MV-4-11 (cell line): ENCODE data around the gene PREX1.

Experiments
- DNase-seq: peaks from one replicate; lab custom pipeline; 2025; lab: John Stamatoyannopoulos, UW

The PREX1 gene

DNA sequence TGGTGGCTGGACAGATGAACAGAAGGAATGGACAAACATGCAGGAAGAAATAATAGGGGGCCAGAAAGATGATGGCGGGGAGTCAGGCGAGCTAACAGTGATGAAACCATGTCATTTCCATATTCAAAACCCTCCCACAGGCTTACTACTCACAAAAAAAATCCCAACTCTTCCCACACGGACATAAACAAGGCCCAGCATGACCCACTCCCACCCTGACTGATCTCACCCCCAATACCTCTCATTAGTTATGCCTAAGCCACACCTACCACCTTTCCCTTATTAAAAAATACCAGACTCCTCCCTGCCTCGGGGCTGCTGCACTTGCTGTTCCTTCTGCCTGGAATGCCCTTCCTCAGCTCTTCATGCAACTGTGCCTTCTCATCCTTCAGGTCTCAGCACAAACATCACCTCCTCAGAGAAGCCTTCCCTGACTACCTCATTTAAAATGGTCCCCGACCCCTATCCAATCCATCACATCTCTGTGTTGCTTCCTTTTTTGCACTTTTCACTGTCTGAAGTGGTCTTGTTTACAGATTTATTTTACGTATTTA lies 145.8 kb downstream of the PREX1 start:
- no peak for DNase-seq

DNA sequence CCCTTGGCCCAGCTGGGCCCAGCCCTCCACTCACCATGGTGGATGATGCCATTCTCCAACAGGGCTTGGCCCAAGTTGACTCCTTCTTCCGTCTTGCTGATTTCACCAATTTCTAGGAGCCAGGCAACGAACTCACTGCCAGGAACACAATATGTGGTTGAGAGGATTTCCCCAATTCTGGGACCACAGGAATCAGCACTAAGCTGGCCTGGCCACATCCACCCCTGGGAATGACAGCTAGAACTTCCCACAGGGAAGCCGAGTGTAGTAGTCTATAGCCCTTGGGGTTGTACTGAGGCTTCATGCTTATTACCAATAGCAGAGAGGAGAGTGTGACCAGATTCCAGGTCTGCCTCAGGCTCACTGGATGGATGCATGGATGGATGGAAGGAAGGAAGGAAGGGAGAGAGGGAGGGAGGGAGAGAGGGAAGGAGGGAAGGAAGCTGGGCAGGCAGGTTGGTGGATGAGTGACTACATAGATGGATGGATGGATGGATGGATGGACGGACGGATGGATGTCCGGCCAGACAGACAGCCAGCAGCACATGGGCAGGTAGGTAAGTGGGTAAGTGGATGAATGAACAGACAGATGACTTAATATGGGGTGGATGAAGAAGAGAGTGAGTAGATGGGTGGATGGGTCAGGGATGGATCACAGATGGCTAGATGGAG lies 146.5 kb downstream of the PREX1 start:
- DNase-seq = no peak

DNA sequence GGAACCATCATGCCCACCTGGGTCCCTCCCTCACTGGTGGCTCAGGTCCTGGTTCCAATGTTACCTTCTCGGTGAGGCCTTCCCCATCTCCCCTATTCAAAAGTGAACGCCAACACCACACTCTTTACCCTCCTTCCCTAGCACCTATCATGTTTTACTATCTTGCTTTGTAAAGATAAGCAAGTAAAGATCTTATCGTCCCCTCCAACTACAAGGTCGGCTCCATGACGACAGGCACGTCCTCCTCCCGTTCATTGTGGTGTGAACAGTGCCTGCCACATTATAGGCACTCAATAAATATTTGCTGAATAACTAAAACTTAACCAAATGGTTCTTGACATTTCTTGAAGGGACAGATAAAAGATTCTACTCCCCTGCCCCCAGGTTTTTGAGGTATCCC lies 147.1 kb downstream of the PREX1 start:
- no peak for DNase-seq

DNA sequence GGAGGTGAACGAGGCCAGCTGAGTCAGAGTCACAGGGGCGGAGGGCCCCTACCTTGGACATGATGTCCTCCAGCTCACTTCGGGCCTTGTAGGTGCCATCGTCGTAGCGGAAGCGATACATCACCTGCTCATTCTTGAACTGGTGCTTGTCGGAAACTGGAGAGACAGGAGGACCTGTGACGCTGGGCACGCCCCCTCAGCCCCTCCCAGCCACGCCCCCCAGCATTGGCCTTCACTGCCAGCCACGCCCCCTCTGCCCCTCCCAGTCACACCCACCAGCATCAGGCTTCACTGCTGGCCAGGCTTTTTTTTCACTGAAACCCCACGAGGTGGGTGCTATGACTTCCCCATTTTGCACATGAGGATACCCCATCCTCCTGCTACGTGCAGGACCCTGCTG lies 148.2 kb downstream of the PREX1 start:
- DNase-seq = no peak

DNA sequence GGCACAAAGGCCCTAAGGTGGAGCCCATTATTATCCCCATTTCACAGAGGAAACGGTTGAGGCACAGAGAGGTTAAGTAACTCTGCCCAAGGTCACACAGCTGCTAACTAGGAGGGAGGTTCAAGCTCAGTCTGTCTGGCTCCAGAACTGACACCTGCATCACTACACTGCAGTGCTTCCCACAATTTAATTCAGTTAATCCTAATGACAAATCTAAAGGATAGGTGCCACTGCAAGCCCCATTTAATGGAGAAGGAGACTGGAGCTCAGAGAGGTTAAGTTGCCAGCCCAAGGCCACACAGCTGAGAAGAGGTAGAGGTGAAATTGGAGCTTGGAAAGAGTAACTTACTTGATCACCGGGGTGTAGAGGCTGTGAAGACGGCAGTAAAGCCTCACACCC lies 148.8 kb downstream of the PREX1 start:
- DNase-seq = no peak

DNA sequence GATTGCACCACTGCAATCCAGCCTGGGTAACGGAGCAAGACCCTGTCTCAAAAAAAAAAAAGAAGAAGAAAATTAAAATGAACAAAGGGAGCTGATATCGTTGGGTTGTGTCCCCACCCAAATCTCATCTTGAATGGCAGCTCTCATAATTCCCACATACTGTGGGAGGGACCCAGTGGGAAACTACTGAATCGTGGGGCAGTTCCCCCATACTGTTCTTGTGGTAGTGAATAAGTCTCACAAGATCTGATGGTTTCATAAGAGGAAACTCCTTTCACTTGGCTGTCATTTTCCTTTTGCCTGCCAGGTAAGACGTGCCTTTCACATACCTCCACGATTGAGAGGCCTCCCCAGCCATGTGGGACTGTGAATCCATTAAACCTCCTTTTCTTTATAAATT lies 149.4 kb downstream of the PREX1 start:
- no peak for DNase-seq

DNA sequence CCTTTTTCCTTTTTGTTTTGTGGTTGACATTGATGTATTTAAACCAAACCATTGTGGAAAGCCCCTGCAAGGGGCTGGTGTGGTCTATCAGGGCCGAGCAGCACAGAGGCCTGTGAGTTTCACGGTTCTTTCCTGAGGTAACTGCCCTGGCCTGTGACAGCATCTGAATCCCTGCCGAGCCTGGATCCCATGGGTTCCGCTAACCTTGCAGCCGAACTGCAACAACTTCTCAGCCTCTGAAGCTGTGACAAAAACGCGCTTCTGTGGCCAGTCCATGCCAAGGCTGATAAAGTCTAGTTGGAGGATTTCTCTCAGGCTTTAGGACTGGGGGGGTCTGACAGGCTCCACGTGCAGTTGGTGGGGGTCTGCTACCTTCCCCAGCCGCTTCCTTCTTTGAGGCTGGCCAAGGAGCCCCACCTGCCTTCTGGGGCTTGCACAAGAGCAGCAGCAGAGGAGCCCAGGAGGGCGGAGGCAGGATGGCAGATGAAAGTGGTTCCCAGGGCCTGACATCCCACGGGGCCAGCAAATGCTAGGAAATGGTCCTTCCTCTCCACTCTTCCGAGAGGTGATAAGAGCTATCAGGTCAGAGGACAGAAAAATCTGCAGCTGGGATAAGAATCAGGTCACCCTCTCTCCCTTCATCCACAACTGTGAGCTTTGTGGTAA lies 150.9 kb downstream of the PREX1 start:
- no peak for DNase-seq

DNA sequence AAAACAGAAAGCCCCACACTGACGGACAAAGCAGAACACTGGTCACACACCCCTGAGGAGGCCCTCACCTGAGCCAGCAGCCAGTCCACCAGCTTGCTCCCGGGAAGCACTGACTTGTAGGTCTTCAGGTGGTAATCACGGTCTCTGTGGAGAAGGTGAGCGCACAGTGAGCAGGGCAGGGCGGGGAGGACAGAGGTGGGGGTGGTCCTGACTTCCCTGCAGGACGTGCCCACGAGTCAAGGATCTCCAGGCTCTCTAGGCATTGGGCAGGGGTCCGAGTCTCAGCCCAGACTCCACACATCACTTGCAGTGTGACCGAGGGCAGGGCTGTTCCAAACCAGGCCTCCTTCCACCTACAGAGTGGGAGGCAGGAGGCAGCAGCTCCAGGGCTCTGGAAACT lies 151.7 kb downstream of the PREX1 start:
- no peak for DNase-seq

DNA sequence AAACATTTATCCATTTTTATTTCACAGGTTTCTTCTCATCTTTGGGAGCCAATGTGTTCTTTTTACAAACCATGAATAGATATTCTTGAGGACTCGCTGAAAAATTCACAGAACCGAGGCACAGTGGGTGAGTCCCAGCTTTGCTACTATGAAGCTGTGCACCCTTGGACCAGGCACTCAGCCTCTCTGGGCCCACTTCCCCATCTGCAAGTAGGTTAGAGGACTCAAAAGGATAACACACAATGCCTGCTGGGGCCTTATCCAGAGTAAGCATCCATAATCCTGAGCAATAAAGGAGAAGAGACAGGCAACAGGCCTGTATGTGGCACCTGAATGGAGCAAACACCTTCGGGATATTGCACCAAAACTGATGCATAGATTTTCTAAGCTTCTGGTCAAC lies 153.3 kb downstream of the PREX1 start:
- DNase-seq = no peak

DNA sequence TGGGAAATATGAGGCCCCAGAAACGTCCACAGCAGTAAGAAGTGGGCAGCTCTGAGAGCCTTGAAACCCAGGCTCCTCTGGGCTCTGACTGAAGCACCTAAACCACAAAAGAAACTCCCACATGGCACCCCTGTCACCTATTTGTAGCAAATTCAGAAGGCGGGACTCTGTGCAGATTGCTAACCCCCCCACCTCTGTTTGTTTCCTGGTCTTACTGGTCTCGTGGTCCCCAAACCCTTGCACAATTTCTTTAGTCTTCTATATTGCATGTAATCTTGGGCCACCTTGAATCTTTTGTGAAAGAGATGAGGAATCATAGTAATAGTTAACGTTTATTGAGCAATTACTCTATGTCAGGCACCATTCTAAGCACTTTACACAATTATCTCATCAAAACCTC lies 154.3 kb downstream of the PREX1 start:
- DNase-seq = peak; percentile 52

DNA sequence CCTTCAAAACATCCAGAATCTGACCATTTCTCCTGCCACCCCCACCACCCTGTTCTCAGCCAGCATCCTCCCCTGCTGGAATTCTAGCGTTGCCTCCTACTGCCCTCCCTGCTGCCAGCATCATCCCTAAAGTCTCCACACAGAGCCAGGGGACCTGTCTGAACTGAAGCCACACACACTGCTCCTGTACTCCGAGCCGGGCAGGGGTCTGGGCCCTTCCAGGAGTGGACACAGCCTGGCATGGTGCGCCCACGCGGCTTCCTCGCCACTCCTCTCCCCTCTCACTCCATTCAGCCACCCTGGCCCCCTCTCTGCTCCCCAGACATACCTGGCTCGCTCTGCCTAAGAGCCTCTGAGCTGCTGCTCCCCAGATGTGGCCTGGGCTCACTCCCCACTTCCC lies 155.5 kb downstream of the PREX1 start:
- DNase-seq = no peak

DNA sequence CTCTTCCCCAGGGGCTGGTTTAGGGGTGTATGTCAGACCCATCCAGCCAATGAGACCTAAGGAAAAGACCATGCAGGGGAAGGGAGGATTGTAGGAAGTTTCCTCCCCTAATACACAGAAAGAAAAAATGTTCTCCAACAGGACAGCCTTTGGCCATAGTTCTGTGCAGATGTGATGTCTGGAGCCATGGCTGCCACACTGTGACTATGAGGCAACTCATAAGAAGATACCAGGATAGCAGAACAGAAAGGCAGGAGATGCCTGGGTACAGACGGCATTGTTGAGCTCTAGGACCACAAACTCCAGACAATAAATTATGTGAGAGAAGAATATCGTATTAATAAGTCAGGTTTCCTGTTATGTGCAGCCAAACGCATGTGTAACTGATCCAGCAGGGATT lies 156.7 kb downstream of the PREX1 start:
- no peak for DNase-seq

DNA sequence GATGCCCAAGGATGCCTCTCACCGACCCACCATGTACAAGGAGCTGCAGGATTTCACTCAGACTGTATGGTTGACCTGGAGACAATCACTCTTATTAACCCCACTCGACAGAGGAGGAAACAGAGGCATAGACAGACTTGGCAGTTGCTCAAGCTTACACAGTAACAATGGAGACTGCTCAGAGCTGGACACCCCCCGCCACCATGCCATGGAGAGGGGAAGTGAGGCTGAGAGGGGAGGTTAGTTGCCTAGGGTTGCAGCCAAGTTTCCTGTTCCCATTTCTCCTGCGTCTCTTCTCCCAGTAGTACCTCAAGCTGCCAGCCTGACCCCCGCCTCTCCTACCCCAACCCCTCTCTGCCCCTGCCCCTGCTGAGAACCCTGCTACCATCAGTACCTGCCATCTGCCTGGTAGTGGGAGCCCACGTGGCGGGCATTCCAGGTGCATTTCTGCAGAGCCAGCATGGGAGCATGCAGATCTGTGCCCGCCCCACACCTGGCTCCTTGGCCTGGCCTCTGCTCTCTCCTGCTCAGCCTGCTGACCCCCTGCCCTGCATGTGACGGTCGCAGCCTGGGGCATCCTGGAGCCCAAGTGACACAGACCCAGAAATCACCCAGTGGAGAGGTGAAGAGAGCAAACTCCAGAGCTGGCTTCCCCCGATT lies 157.7 kb downstream of the PREX1 start:
- DNase-seq = peak; percentile 66

DNA sequence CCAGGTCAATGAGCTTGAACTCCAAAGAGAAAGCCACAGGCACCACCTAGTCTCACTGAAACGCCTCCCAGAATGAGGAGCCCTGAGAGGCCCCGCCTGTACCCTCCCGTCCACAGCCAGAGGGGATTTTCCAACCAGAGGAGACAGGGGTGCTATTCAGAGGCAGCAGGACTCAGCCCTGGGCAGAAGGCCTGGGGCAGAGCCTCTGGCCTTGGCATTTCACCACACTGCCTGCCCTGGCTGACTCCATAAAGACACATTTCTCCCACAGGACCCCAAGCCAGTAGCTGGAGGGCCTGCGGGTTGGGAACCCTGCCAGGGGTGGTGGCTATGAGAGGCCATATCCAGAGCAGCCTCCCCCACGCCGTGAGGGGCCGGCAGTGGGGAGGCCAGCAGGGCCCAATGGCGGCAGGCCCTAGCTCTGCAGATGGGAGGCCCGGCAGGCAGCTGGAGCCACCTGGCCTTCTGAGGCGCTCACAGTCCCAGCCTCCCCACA lies 159.3 kb downstream of the PREX1 start:
- no peak for DNase-seq

DNA sequence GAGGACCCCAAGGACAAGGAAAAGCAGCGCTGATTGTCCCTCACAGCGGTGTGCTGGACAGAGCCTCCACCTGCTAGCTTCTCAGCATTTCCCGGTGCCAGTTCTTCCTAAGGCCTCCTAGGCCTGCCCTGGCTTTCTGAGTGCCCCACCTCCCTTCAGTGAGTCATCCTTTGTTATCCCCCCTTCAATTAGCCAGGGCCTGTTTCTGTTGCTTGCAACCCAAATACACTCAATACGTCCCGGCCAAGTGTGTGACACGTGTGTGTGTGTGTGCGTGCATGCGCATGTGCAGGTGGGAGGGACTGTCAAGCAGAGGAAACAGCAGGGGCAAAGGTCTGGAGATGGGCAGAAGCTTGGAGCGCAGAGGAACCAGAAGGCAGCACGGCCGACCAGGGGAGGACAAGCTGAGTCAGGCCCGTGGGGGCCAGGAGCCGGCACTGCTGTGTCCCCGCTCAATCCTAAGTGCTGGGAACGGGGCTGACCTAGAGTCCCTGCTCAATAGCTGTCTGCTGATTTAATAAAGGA lies 159.8 kb downstream of the PREX1 start:
- no peak for DNase-seq

DNA sequence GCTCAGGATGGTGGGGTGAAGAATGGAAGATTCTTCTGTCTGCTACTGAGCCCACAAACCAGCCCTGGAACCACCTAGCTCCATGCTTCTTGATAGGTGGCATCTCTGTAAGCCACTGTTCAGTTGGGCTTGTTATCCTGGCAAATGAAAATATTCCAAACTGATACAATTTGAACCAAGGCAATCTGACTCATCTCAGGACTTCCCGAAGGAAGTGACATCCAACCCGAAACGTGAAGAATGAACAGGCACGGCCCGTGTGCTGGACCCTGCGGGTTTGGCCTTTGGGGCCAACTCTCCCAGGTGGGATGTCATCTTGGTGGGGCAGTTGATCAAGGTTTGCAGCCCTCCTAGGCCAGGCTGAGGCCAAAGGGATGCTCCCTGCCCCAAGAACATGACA lies 160.3 kb downstream of the PREX1 start:
- DNase-seq = no peak

DNA sequence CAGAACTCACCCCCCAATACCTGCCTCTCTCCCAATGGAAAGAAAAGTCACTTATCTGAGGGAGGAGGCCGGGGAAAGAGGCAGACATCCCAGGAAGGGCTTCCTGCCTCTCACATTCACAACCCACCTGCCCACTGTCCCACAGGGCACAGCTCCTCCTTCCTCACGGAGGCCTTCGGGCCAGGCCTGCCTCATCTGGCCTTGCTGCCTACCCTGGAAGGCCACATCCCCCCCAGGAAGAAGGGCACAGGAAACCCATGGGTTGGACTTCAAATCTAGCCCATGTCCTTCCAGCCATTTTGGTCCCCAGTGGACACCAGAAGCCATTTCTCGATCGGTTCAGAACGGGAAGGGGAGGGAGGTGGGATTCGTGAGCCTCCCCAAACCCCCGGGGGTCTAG lies 162.0 kb downstream of the PREX1 start:
- no peak for DNase-seq

DNA sequence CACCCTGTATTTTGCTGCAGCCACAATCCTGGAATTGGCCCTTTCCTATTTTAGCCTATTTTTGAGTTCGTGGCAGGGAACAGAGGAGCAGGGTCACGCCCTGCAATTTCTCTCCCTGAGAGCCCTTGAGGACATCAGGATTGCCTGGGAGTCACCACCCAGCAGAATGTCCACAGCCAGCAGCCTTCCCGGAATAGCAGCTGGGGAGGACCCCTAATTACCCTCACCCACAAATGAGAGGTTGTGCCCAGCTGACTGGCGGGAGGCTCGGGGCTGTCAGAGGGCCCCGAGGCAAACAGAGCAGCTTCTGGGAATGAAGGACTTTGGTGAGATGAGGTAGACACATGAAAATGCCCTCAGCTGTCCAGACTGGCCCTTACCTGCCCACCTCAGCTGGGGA lies 165.1 kb downstream of the PREX1 start:
- no peak for DNase-seq

DNA sequence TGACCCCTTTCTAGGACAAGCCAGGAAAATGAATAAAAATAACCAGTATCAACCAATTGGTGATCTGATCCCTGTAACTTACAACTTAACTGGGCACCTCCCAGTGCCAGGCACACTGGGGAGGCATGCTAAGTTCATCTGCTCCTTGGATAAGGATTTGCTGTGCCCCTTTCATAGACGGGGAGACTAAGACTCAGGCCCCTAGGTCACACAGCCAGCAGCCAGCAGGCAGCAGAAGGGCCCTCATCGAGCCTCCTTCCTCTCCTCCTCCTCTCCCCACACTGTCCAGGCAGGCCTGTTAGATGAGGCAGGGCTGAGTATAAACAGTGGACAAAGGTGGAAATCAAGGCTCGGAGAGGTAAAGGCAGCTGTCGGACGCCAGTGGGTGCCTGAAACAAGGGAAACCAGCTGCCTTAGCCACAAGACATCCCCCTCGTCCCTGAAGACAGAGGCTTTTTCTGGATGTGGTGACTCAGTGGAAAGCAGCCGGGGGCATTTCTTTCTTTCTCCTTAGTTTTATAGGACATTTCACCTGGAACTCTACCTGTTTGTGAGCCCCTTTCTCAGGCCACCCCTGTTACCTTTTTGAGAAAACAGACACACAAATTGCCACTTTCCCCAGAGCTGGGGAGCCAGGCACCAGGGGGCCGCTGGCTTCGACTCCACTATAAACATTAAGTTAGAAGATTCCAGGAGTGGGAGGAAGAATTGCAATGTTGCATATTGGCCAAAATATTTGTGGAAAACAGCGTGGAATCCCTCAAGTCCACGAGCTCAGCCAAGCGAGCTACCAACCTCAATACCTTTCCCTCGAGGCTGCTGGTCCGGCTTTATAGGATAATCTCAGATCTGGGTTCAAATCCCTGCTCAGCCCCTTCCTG lies 166.0 kb downstream of the PREX1 start:
- no peak for DNase-seq

DNA sequence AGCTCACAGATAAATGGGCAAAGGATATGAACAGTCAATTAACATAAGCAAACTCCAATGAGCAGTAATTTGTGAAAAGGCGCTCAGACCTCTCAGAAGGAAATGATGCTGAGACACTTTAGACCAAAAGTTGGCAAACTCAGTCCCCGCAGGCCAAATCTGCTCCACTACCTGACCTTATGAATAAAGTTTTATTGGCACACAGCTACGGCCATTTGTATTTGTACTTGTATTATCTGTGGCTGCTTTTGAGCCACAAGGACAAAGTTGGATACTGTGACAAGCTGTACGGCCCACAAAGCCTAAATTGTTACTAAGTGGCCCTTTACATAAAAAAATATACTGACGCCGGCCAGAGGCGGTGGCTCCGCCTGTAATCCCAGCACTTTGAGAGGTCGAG lies 167.0 kb downstream of the PREX1 start:
- DNase-seq = no peak

DNA sequence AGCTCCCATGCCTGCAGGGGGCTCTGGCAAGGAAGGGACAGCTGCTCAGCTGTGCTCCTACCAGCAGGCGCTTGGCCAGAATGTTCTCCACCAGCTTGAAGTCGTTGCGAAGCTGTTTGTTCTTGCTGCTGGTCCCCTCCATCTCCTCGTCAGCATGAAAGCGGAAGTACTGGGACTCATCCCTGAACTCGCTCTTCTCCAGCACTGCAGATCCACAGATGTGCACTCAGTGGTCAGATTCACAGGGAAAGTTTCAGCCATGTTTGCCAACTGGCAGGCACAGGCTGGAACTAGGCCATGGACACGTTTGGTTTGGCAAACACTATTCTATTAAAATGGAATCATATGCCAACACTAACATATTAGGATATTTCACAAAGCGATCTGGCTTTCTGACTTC lies 167.9 kb downstream of the PREX1 start:
- peak; percentile 61 for DNase-seq

DNA sequence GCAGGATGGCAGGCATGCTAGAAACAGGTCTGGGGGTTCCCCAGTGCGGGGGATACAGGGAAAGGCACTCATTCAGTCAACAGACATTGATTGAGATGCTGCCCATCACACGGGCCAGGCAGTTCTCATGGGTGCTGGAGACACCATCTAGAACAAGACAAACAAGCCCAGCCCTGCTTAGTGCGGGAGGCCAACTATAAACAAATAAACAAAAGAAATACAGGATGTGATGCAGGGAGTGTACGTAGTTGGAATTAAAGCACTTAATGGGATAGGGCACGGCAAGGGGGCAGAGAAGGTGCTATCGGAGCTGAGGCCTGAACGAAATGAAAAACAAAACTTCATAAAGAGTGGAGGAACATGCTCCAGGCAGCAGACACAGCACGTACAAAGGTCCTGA lies 169.3 kb downstream of the PREX1 start:
- DNase-seq = no peak
